GM19035 (cell line): ENCODE data around the gene CFAP92.

Experiments
- ATAC-seq: cut with Tn5 transposase; IDR thresholded peaks from one replicate; pipeline ENCODE4 v1.9.1; 2021; ENCODE audit not compliant: unreplicated experiment

Gene CFAP92

DNA sequence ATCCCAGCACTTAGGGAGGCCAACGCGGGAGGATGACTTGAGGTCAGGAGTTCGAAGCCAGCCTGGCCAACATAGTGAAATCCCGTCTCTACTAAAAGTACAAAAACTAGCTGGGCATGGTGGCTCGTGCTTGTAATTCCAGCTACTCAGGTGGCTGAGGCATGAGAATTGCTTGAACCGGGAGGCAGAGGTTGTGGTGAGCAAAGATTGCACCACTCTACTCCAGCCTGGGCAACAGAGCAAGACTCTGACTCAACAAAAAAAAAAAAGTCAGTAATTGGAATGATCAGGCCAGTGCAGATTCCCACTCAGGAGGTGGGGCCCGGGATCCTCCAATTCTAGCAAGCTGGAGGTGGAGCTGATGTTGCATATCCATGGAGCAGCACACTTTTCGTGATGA is 5.6 kb downstream of the CFAP92 start:
- no peak for ATAC-seq

GRCh38 chr3:128987302-128988100 is 6.4 kb downstream of the CFAP92 start:
- ATAC-seq: no peak

DNA sequence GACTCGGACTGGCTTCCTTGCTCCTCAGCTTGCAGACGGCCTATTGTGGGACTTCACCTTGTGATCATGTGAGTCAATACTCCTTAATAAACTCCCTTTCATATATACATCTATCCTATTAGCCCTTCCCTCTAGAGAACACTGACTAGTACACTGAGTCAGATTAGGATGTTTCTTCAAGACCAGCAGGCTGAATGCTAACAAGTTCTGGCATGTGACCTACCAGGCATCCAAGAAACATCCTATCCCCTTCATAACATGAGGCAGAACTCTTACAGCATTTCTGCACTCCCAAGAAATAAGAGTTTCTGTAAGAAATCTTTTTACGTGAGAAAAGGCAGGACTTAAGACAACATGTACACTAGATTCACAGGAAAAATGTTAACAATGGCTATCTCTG is 9.3 kb downstream of the CFAP92 start:
- no peak for ATAC-seq

GRCh38 chr3:128983293-128984069 is 10.4 kb downstream of the CFAP92 start:
- ATAC-seq: no peak

- ATAC-seq: no peak
Measured at GRCh38 chr3:128975276-128975675, 18.6 kb downstream of the CFAP92 start.

- ATAC-seq: no peak
Measured at GRCh38 chr3:128973988-128974564, 19.8 kb downstream of the CFAP92 start.

DNA sequence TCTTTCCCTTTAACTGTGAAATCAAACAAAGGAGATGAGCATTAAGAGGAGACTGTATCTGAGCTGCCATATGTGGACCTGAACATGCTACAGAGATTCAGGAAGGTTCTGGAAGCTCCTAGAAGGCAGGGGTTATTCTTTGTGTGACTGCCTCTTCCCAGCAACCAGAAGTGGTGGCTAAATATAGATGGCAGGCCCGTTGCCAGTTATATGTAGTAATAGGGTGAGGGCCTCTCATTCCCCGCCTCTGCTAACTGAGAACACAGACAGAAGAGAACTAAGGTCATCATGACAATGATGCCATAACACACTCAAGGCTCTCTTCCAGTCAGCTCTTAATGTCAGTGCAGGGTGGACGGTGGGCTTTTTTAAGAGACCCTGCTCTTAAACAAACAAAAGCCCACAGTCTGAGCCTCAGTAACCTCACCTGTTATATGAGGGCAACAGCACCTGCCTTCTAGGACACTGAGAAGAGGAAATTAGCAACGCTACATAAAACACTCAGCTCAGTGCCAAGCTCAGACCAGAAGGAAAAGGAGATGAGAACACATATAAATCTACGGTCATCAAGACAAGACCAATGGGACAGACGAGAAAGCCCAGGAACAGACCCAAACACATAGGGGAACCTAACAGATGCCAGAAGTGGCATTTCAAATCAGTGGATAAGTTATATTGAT is 22.3 kb downstream of the CFAP92 start:
- ATAC-seq: no peak

GRCh38 chr3:128970740-128971047 is 23.2 kb downstream of the CFAP92 start:
- no peak for ATAC-seq

GRCh38 chr3:128969993-128970739 is 23.7 kb downstream of the CFAP92 start:
- no peak for ATAC-seq

- no peak for ATAC-seq
Measured at GRCh38 chr3:128967748-128968355, 26.0 kb downstream of the CFAP92 start.

DNA sequence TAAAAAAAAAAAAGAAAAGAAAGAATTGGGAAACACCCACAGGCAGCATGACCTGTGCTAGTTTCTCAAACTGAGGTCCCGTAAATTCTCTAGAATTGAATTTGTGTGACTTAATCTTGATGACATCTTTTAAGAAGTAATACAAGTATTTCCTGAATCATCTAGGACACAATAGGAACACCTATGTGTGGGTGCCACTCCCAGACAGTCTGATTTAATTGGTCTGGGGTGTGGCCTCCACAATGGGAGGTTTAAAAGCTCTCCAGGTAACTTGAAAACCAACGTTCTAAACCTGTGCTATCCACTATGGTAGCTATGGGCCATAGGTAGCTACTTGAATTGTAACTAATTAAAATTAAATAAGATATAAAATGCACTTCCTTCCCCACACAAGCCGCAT is 28.1 kb downstream of the CFAP92 start:
- ATAC-seq: no peak

- ATAC-seq: no peak
Measured at GRCh38 chr3:128965280-128965679, 28.6 kb downstream of the CFAP92 start.

DNA sequence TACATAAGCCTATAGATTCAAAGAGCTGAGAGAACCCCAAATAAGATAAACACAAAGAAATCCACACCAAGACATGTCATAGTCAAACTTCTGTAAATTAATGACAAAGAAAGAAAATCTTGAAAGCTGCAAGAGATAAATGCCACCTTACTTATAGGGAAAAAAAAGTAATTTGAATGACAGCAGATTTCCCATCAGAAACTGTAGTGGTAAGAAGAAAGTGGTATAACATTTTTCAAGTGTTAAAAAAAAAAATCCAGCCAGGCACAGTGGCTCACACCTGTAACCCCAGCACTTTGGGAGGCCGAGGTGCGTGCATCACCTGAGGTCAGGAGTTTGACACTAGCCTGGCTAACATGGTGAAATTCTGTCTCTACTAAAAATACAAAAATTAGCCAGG is 37.4 kb downstream of the CFAP92 start:
- no peak for ATAC-seq

- ATAC-seq: no peak
Measured at GRCh38 chr3:128950223-128950938, 43.5 kb downstream of the CFAP92 start.

- ATAC-seq: no peak
Measured at GRCh38 chr3:128949158-128949557, 44.7 kb downstream of the CFAP92 start.

DNA sequence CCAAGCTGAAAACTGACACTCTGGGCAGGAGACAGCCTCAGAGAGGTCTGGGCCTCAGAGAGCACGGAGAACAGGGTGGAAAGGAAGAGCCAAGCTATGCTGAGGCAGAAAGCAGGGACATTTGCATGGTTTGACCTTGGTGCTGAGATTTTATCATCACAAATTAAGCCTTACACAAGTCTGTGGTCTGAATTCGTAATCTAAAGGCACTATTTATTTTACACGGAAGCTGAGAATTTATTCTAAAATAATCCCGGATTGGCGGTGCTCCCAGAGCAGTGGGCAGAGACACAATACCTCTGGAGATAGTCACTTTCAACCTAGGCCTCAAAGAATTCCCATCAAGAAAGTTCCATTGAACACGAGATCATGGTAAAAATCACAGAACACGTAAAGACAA is 47.5 kb downstream of the CFAP92 start:
- ATAC-seq: no peak

DNA sequence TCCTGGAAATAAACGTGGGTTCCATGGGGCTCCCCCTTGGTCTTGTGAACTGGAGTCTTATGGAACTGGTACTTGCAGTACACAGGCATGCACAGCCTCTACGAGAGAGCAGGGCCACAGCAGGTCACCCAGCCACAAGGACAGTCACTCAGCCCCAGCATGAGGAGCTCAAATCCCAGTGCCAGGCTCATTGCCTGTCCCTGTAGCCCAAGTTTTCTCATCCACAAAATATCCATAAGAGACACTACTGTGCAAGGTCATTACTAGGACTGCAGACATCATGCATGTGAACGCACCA is 48.0 kb downstream of the CFAP92 start:
- no peak for ATAC-seq

DNA sequence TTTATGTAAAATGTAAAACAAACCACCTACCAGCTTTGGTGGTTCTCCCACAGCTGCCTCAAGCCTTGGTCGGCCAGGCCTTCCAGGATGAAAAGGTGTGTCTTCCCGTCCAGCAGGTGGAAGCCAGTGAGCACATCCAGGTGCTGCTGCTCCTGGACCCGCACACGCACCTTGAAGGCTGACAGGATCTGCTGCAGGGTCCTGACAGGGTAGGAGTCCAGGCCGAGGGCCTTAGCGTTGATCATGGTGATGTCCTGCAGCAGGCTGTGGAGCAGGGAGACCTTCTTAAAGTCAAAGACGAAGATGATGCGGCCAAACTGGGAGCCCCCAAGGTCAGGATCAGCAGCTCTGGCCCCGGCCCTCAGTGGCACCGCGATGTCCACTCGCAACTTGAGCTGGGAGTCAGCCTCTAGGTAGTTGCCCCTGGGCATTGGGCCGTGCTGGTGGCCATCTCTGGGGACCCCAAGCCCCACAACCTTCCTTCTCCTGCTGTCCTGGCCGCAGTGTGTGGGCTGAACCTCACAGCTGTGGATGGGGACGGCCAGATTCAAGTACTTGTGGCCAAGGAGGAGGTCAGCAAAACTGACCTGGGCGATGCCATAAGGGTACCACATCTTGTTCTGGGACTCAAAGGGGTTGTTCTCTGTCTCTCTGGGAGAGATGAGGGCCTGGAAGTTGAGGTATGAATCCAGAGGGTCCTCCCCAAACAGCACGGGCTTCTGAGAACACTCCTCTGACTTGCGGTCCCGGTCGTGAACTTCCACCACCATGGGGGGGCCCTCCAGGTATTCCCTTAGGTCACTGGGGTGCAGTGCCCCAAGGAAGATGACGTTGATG is 48.6 kb downstream of the CFAP92 start:
- ATAC-seq: no peak
